LoVo (cell line): ENCODE measurements around the gene PPP6R2.

Experiments
- DNase-seq: peaks from one replicate; pipeline ENCODE4 v3.0.0-alpha.2; 2016; ENCODE audit warnings: low spot score

PPP6R2 gene

GRCh38 chr22:50305393-50305922 lies 37.7 kb upstream of the PPP6R2 start:
- no peak for DNase-seq

DNA sequence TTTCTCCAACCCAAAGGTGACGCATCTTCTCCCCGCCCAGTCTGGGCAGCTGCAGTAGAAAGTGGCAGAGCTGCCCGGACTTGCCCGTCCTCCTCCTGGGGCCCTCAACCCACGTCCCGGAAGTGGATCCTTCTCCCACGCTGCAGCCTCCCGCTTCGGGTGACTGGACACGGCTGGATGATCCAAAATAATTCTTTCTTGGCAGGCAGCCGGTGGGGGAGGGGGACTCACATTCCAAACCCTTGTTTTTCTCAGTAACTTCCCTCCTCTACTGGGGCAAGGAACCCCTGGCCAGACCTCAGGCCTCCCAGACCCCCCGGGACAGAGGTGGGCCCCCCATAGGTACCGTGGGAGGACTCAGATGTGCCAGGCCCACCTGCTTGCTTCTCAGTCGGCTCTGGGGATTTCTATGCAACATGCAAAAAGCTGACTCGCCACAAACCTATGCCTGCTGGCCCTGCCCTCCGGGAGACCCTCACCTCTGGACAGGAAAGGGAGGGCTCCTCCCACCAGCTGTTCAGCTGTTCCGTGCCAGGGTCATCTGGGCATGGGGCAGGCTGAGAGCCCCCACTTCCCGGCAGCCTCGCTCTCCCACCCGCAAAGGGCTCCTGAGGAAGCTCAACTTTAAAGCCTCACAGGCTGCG lies 37.1 kb upstream of the PPP6R2 start:
- DNase-seq, result peak; percentile 92

- DNase-seq, result peak; percentile 84
Observed at GRCh38 chr22:50306753-50307749, 36.1 kb upstream of the PPP6R2 start, which contains the start of gene PLXNB2. Gene PLXNB2, minus strand, starts transcription at chr22:50307646. Its CDS starts 17,062 bp downstream, at chr22:50290584.

- no peak for DNase-seq
Observed at GRCh38 chr22:50307890-50308596, 35.1 kb upstream of the PPP6R2 start.

DNA sequence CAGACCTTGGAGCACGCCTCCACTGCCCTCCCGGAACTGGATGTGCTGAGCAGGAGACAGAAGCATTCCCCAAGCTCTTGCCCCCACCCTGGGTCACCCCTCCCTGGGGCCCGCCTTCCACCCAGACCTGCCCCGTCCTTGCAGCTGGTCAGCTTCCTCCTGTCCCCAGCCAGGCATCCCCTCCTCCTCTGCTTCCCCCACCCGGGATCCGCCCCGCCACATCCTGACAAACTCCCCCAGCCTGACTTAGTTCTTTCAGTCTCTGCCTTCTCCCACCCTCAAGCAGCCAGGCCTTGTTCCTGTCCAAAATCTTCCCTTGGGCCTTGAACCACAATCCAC lies 34.6 kb upstream of the PPP6R2 start:
- no peak for DNase-seq

GRCh38 chr22:50308986-50309600 lies 34.0 kb upstream of the PPP6R2 start:
- no peak for DNase-seq

- DNase-seq, result no peak
Observed at GRCh38 chr22:50309601-50309991, 33.5 kb upstream of the PPP6R2 start.

- no peak for DNase-seq
Observed at GRCh38 chr22:50310031-50310722, 33.0 kb upstream of the PPP6R2 start.

GRCh38 chr22:50310949-50311444 lies 32.1 kb upstream of the PPP6R2 start:
- DNase-seq, result no peak

GRCh38 chr22:50311606-50312351 lies 31.3 kb upstream of the PPP6R2 start:
- DNase-seq, result no peak

DNA sequence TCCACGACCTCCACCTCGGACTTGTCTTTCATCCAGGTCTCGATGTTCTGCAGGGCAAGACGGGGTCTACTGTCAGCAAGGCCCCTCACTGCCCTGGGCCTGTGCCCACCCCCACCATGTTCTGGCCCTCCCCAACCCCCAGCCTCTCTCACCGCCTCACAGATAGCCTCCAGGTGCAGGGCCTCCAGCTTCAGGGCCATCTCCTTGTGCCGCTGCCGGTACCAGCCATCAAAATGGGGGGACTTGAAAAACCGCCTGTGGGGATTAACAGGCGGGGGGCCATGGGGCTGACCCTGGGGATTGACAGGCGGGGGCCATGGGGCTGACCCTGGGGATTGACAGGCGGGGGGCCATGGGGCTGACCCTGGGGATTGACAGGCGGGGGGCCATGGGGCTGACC lies 30.8 kb upstream of the PPP6R2 start:
- no peak for DNase-seq

- no peak for DNase-seq
Observed at GRCh38 chr22:50313021-50313420, 30.1 kb upstream of the PPP6R2 start.

GRCh38 chr22:50313600-50313999 lies 29.5 kb upstream of the PPP6R2 start:
- DNase-seq, result no peak

- no peak for DNase-seq
Observed at GRCh38 chr22:50314081-50314454, 29.1 kb upstream of the PPP6R2 start.

- DNase-seq, result no peak
Observed at GRCh38 chr22:50314455-50315288, 28.5 kb upstream of the PPP6R2 start.

DNA sequence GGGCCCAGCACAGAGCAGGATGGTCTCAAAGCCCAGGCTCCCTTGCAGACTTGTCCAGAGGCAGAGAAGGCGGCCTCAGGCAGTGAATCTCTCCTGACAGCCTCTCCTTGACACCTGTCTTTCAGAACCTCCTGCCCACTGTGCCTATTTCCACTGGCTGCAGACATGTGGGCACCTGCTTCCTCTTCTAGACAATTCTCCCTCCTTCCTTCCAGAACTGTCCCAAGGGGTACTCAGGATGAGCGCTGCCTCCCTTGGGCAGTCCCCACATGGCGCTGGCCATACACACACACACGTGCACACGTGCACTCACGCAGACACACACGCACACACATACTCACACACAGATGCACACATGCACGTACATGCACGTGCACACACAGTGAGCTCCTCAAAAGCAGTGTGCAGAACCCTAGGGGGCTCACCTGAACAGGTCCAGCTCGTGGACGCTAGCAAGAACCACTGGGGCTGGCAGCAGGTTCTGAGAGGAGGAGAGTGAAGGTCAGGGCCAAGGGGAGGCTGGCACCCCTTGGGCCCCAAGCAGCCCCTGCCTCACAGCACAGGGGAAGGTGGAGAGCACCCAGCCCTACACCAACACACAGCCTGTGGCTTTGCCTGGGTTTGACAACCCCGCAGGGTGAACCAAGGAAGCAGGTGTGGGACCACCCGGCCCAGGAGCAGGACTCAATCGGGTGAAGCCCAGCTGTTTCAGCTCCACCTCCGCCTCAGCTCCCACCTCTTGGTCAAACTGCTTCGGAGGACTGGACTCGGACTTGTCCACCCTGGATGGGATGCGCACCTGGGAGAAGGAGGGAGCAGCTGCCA lies 27.6 kb upstream of the PPP6R2 start:
- no peak for DNase-seq

- no peak for DNase-seq
Observed at GRCh38 chr22:50316114-50317065, 26.7 kb upstream of the PPP6R2 start.
